ENCODE results near the gene AHNAK. TPM values are rescaled to one million over a fixed set of nuclear protein-coding genes. Genes with fewer than 3 reads are reported as not detected.
"Not testable (repeated sequence)": the region's sequence is repeated elsewhere in the genome, so short reads cannot be mapped to it uniquely, and the experiment has no call there.

Gene AHNAK
- total and polyA plus RNA-seq, 2 of the 8 experiments (the other 6 are each of a cell fraction or from before 2014, with no cell fraction given) = 2.0 to 5.8 TPM

- Histone ChIP-seq H4K20me1 (replicated peaks in 1 of 2; ENCODE audit: control insufficient read depth in 1 of 2, insufficient read depth in 2 of 2, low read length in 2 of 2) (peaks cover 14 to 33% of the 10 kb centered on the region in 2 experiments), H3K27ac (ENCODE audit: low read depth, low read length) (peak overlapping the region; percentile 55; the same call in 1 of the 2 replicates)
- CTCF ChIA-PET (ENCODE audit: partially characterized antibody) = interaction anchor here (0.6 to 10.9 kb wide), 25 partner anchors 9 to 343 kb away, joined by 3 to 161 read pairs (median 5); partner anchors contain the start of genes AHNAK and EEF1G
These were observed 13.0 kb upstream of the AHNAK start for GRCh38 chr11:62559626-62560025.

More at GRCh38 chr11:62559626-62560025, 13.0 kb upstream of the AHNAK start:
- H3K9me3 ChIP-seq (ENCODE audit: insufficient read depth in 2 of 2, low read depth in 1 of 2, low read length in 1 of 2); H2BK5ac ChIP-seq (ENCODE audit: low read depth, low read length); H3K4me2 ChIP-seq (ENCODE audit: insufficient read depth in 1 of 2, low read depth in 2 of 2, low read length in 2 of 2); FAIRE-seq; H2BK12ac ChIP-seq (ENCODE audit: low read depth, low read length); H2BK20ac ChIP-seq (ENCODE audit: low read length); H2BK15ac ChIP-seq (ENCODE audit: low read length); H3K56ac ChIP-seq (replicated peaks; ENCODE audit: insufficient read length, low read depth, low read length); H3K4ac ChIP-seq (replicated peaks; ENCODE audit: insufficient read length, low read depth, low read length); H3K27me3 ChIP-seq (replicated peaks in 1 of 4; ENCODE audit: control insufficient read depth in 3 of 4, extremely low read depth in 1 of 4, insufficient read depth in 3 of 4, low read length in 3 of 4); H4K5ac ChIP-seq (ENCODE audit: insufficient read length, low read depth, low read length); H3K23me2 ChIP-seq (ENCODE audit: low read depth, low read length); H2BK120ac ChIP-seq (replicated peaks; ENCODE audit: low read depth, low read length); H3K18ac ChIP-seq (ENCODE audit: extremely low read depth, low read length); DNase-seq (ENCODE audit: low read depth in 1 of 2, low spot score in 2 of 2); H4K91ac ChIP-seq (replicated peaks; ENCODE audit: insufficient read length, low read length); H2AFZ ChIP-seq (ENCODE audit: low read length); H3K14ac ChIP-seq (ENCODE audit: insufficient read length); H4K8ac ChIP-seq (ENCODE audit: extremely low read depth, insufficient read depth, low read length); H3K23ac ChIP-seq (ENCODE audit: insufficient read length); H3K79me1 ChIP-seq (ENCODE audit: low read depth, low read length): not testable (repeated sequence)
- H3K9ac ChIP-seq (replicated peaks in 1 of 4; ENCODE audit: extremely low read depth in 1 of 4, low read depth in 3 of 4, low read length in 3 of 4) = peak overlapping the region in 1 of 4 experiments; percentile 7; a peak in 2 of 7 replicates
- H3K4me1 ChIP-seq (replicated peaks in 1 of 4; ENCODE audit: control insufficient read depth in 3 of 4, insufficient read depth in 4 of 4, low read length in 3 of 4) = peaks cover 20 to 37% (median 24%) of the 10 kb centered on the region in 4 experiments
- POLR2A ChIA-PET (ENCODE audit: partially characterized antibody) = interaction anchor here (1.0 to 20.7 kb wide), 16 partner anchors 2 to 135 kb away, joined by 3 to 336 read pairs (median 6); partner anchors contain the start of genes AHNAK, C11orf98, CSKMT and EEF1G
- H3K4me3 ChIP-seq (ENCODE audit: extremely low read depth in 1 of 4, insufficient read depth in 2 of 4, low read depth in 3 of 4, low read length in 4 of 4) = peak overlapping the region in 1 of 4 experiments; percentile 27; a peak in 1 of 8 replicates
- peaks cover 0 to 20% of the 10 kb centered on the region in 2 experiments; a peak in 2 of 4 replicates for H3K79me2 ChIP-seq (ENCODE audit: control insufficient read depth in 1 of 2, insufficient read depth in 2 of 2, low read length in 2 of 2)
- peaks cover 20 to 51% (median 34%) of the 10 kb centered on the region in 4 experiments for H3K36me3 ChIP-seq (ENCODE audit: control insufficient read depth in 2 of 4, insufficient read depth in 4 of 4, low read length in 3 of 4)
- H2AK5ac ChIP-seq (ENCODE audit: low read depth, low read length) = peak overlapping the region; percentile 4; the same call in 1 of the 2 replicates
- 91% methylated on average over 5 of the region's 5 CpGs; no CpG with 5 or more reads in 1 of the 2 experiments for WGBS, 2 experiments (ENCODE audit: extremely low coverage in 1 of 2, insufficient coverage in 1 of 2, insufficient read length in 1 of 2, insufficient replicate concordance in 2 of 2, low coverage in 1 of 2, low lambda C conversion rate in 2 of 2, missing lambda C conversion rate in 1 of 2)
- TF ChIP-seq POLR2A (IDR thresholded peaks at IDR 0.05; ENCODE audit: control extremely low read depth in 1 of 2, low read depth in 2 of 2, low read length in 2 of 2) = 0 out of 3 replicates have a peak, but pooled peaks of 1 of the 2 experiments have one; percentile 8
